IMR-90 (cell line): Measurements from ENCODE around the gene ITFG2. TPM values are rescaled to one million over a fixed set of nuclear protein-coding genes. Genes with fewer than 3 reads are reported as not detected.

Source experiments
- ATAC-seq: fragments of 200-7000 bp; cut with Tn5 transposase; 2 replicates; pipeline ENCODE4 v1.9.1; 2020; ENCODE audit warnings: low read depth, mild to moderate bottlenecking, moderate library complexity
- BruUV-seq: library from RNA; stranded (reverse); fragments of 400-500 nt; replicated peaks from 2 replicates; lab custom pipeline; 2021; lab: Mats Ljungman, UMichigan
- CTCF ChIA-PET: fragments of 300-600 bp; formaldehyde crosslinking; extraction: SDS; loops from one replicate; lab custom pipeline; 2021; ENCODE audit warnings: antibody characterized with exemption; lab: Yijun Ruan, JAX
- POLR2A ChIA-PET: fragments of 300-600 bp; sonication (Branson Sonifier 250); formaldehyde crosslinking; loops from one replicate; lab custom pipeline; 2022; ENCODE audit warnings: antibody characterized with exemption; ENCODE audit not compliant: unreplicated experiment; lab: Charles Lee
- DNase-seq: peaks from one replicate; pipeline ENCODE4 v3.0.0; 2013
- H2AFZ ChIP-seq: replicated peaks from 2 replicates; pipeline ENCODE3; 2013; ENCODE audit warnings: low read length, mild to moderate bottlenecking; ENCODE audit not compliant: poor library complexity
- H2AK5ac ChIP-seq: 2 replicates; pipeline ENCODE4 v1.6.1; 2013; ENCODE audit warnings: low read depth, low read length, inconsistent platforms
- H2AK9ac ChIP-seq: replicated peaks from 2 replicates; pipeline ENCODE3; 2013; ENCODE audit warnings: mild to moderate bottlenecking, low read depth, low read length, moderate library complexity; ENCODE audit not compliant: poor library complexity
- H2BK120ac ChIP-seq: 2 replicates; pipeline ENCODE4 v1.6.1; 2013; ENCODE audit warnings: low read depth, low read length, inconsistent platforms
- H2BK15ac ChIP-seq: 3 replicates; pipeline ENCODE4 v1.6.1; 2013; ENCODE audit warnings: low read depth, low read length, inconsistent platforms
- H2BK20ac ChIP-seq: 2 replicates; pipeline ENCODE4 v1.6.1; 2013; ENCODE audit warnings: low read depth, mild to moderate bottlenecking, inconsistent platforms, low read length, moderate library complexity
- H2BK5ac ChIP-seq: 2 replicates; pipeline ENCODE4 v1.6.1; 2013; ENCODE audit warnings: mild to moderate bottlenecking, low read depth, low read length, inconsistent platforms; ENCODE audit not compliant: poor library complexity, severe bottlenecking
- H3K14ac ChIP-seq: replicated peaks from 2 replicates; pipeline ENCODE4 v1.6.1; 2013; ENCODE audit warnings: low read depth, low read length, inconsistent platforms
- H3K18ac ChIP-seq: 2 replicates; pipeline ENCODE4 v1.6.1; 2013; ENCODE audit warnings: low read depth, low read length, control low read depth
- H3K23ac ChIP-seq: 2 replicates; pipeline ENCODE4 v1.6.1; 2013; ENCODE audit warnings: low read depth, low read length, inconsistent platforms
- H3K27ac ChIP-seq: 2 replicates; pipeline ENCODE4 v1.5.1; 2013; ENCODE audit warnings: mild to moderate bottlenecking, control low read depth, low read length; ENCODE audit not compliant: insufficient read depth
- H3K27me3 ChIP-seq: 2 replicates; pipeline ENCODE4 v1.6.1; 2013; ENCODE audit warnings: low read length; ENCODE audit not compliant: control insufficient read depth, insufficient read depth
- H3K36me3 ChIP-seq: 2 replicates; pipeline ENCODE4 v1.6.1; 2013; ENCODE audit warnings: low read length, mixed read lengths; ENCODE audit not compliant: control insufficient read depth, insufficient read depth
- H3K4ac ChIP-seq: 2 replicates; pipeline ENCODE4 v1.6.1; 2013; ENCODE audit warnings: low read depth, low read length, inconsistent platforms
- H3K4me1 ChIP-seq: 2 replicates; pipeline ENCODE4 v1.6.1; 2013; ENCODE audit warnings: low read length, mixed read lengths; ENCODE audit not compliant: control insufficient read depth, insufficient read depth
- H3K4me2 ChIP-seq: 2 replicates; pipeline ENCODE4 v1.6.1; 2013; ENCODE audit warnings: low read depth, mild to moderate bottlenecking, control low read depth, low read length, moderate library complexity
- H3K4me3 ChIP-seq: 2 replicates; pipeline ENCODE4 v1.5.1; 2013; ENCODE audit warnings: low read depth, mild to moderate bottlenecking, control low read depth, low read length, moderate library complexity; ENCODE audit not compliant: insufficient read depth
- H3K56ac ChIP-seq: 2 replicates; pipeline ENCODE4 v1.6.1; 2013; ENCODE audit warnings: low read length, inconsistent platforms; ENCODE audit not compliant: insufficient read depth; ENCODE audit errors: extremely low read depth
- H3K79me1 ChIP-seq, 2 experiments: 2 replicates each; pipeline ENCODE4 v1.6.1; 2013; ENCODE audit warnings: low read length in 2 of 2, inconsistent platforms in 1 of 2, low read depth in 1 of 2
- H3K9ac ChIP-seq: 2 replicates; pipeline ENCODE4 v1.6.1; 2013; ENCODE audit warnings: low read depth, low read length, control low read depth
- H3K9me1 ChIP-seq: 2 replicates; pipeline ENCODE4 v1.6.1; 2013; ENCODE audit warnings: low read length, inconsistent platforms; ENCODE audit not compliant: insufficient read depth
- H3K9me3 ChIP-seq: 2 replicates; pipeline ENCODE4 v1.6.1; 2013; ENCODE audit warnings: low read length; ENCODE audit not compliant: control insufficient read depth, insufficient read depth
- H4K20me1 ChIP-seq: 2 replicates; pipeline ENCODE4 v1.6.1; 2013; ENCODE audit warnings: low read length, inconsistent platforms; ENCODE audit not compliant: insufficient read depth
- H4K5ac ChIP-seq: 2 replicates; pipeline ENCODE4 v1.6.1; 2013; ENCODE audit warnings: mild to moderate bottlenecking, low read depth, low read length, control low read depth
- H4K8ac ChIP-seq, 2 experiments: 2 replicates each; pipeline ENCODE4 v1.6.1; 2013; ENCODE audit warnings: low read depth in 2 of 2, low read length in 2 of 2, control low read depth in 1 of 2, inconsistent platforms in 1 of 2
- H4K91ac ChIP-seq: 2 replicates; pipeline ENCODE4 v1.6.1; 2013; ENCODE audit warnings: low read depth, low read length, inconsistent platforms; ENCODE audit not compliant: insufficient read depth
- FOS ChIP-seq: fragments of 150-350 bp; IDR thresholded peaks from 2 replicates; pipeline ENCODE4 v1.6.1; 2016; ENCODE audit warnings: low read depth, low read length
- MXI1 ChIP-seq: IDR thresholded peaks from 2 replicates; pipeline ENCODE4 v1.6.1; 2012; ENCODE audit warnings: low read depth, mild to moderate bottlenecking, low read length, moderate library complexity, borderline replicate concordance
- RFX5 ChIP-seq: IDR thresholded peaks from 2 replicates; pipeline ENCODE4 v1.8.0; 2012; ENCODE audit warnings: low read depth, mild to moderate bottlenecking, low read length, moderate library complexity
- WGBS, 2 experiments: methylation state at CpG; one replicate each; pipeline versions ENCODE4 v1.1.5 to v1.1.7; 2013; ENCODE audit warnings: missing lambda C conversion rate in 2 of 2; ENCODE audit not compliant: insufficient read length in 1 of 2; ENCODE audit errors: extremely low coverage in 2 of 2; 5-methylcytosine and 5-hydroxymethylcytosine counted together
- dilution Hi-C: fragments of 300-500 bp; cut with HindIII; formaldehyde crosslinking; loops from one replicate; pipeline ENCODE4 v1.14.3; 2018; ENCODE audit warnings: low sequenced_read_pairs; ENCODE audit not compliant: unreplicated experiment
- in situ Hi-C: fragments of 300-500 bp; cut with MboI; formaldehyde crosslinking; loops from 3 replicates; pipeline ENCODE4 v1.14.3; 2019; ENCODE audit warnings: low sequenced_read_pairs, inconsistent platforms, mixed read lengths
- intact Hi-C: fragments of 100-400 bp; cut with micrococcal nuclease; formaldehyde crosslinking; loops from 2 replicates; pipeline ENCODE4 v1.10.0; 2022
- polyA plus RNA-seq, 3 experiments: library from polyadenylated mRNA; depleted of rRNA; stranded (reverse); fragments of >200 nt; gene quantifications; 2 replicates each; pipeline ENCODE4 v1.2.3, GENCODE V29; 2012; ENCODE audit warnings: low replicate concordance in 1 of 3
- total RNA-seq: library from RNA; depleted of rRNA; stranded (reverse); fragments of >200 nt; gene quantifications from 2 replicates; pipeline ENCODE4 v1.2.3, GENCODE V29; 2012
- TF ChIP-seq, protein P1 (sequence below): conservative IDR thresholded peaks from 2 replicates; pipeline ENCODE4 v1.5.1; 2012; ENCODE audit warnings: mild to moderate bottlenecking, low read depth, low read length, improper control_type of control experiment
- TF ChIP-seq, protein P2 (sequence below): fragments of 150-350 bp; IDR thresholded peaks from 2 replicates; pipeline ENCODE4 v1.6.1; 2016; ENCODE audit warnings: low read depth, mild to moderate bottlenecking, low read length, moderate library complexity, borderline replicate concordance

ITFG2 gene
- total and polyA plus RNA-seq, 2 of the 4 experiments (the other 2 are of a cell fraction) = 20.3 to 25.5 TPM

- POLR2A ChIA-PET = no interaction called here
These were observed 12.7 kb downstream of the ITFG2 start for GRCh38 chr12:2825132-2825531.

More at GRCh38 chr12:2825132-2825531, 12.7 kb downstream of the ITFG2 start:
- Histone ChIP-seq H3K4ac (no peak overlapping the region), H3K18ac (no peak overlapping the region), H3K36me3 (peaks cover 67% of the 10 kb centered on the region), H2AK5ac (no peak overlapping the region), H4K8ac (no peak overlapping the region), H3K14ac (no peak overlapping the region), H3K27me3 (no peaks in the 10 kb centered on the region), H3K79me1 (no peaks in the 10 kb centered on the region), H3K4me1 (no peaks in the 10 kb centered on the region), H3K27ac (no peak overlapping the region), H2AFZ (no peak overlapping the region), H4K91ac (no peak overlapping the region), H2BK15ac (no peak overlapping the region), H3K23ac (no peak overlapping the region), H3K9ac (no peak overlapping the region), H3K9me3 (no peaks in the 10 kb centered on the region), H4K5ac (no peak overlapping the region), H2BK120ac (no peak overlapping the region), H3K4me2 (no peak overlapping the region), H3K56ac (no peak overlapping the region), H4K20me1 (no peaks in the 10 kb centered on the region), H2BK5ac (no peak overlapping the region), H2AK9ac (no peak overlapping the region), H3K9me1 (no peaks in the 10 kb centered on the region), H2BK20ac (no peak overlapping the region), H3K4me3 (no peak overlapping the region)
- WGBS, 2 experiments = 78% methylated on average over 2 of the region's 4 CpGs; no CpG with 5 or more reads in 1 of the 2 experiments
- ATAC-seq (no peak), DNase-seq (no peak)
- CTCF ChIA-PET = interaction anchor here (1.0 kb wide), 1 partner anchor 8 kb away, joined by 3 read pairs; no protein-coding TSS in a partner anchor
- BruUV-seq = no TSS peak
- TF ChIP-seq, protein P1, sequence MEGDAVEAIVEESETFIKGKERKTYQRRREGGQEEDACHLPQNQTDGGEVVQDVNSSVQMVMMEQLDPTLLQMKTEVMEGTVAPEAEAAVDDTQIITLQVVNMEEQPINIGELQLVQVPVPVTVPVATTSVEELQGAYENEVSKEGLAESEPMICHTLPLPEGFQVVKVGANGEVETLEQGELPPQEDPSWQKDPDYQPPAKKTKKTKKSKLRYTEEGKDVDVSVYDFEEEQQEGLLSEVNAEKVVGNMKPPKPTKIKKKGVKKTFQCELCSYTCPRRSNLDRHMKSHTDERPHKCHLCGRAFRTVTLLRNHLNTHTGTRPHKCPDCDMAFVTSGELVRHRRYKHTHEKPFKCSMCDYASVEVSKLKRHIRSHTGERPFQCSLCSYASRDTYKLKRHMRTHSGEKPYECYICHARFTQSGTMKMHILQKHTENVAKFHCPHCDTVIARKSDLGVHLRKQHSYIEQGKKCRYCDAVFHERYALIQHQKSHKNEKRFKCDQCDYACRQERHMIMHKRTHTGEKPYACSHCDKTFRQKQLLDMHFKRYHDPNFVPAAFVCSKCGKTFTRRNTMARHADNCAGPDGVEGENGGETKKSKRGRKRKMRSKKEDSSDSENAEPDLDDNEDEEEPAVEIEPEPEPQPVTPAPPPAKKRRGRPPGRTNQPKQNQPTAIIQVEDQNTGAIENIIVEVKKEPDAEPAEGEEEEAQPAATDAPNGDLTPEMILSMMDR = no peak
- no peak for TF ChIP-seq FOS
- TF ChIP-seq, protein P2, sequence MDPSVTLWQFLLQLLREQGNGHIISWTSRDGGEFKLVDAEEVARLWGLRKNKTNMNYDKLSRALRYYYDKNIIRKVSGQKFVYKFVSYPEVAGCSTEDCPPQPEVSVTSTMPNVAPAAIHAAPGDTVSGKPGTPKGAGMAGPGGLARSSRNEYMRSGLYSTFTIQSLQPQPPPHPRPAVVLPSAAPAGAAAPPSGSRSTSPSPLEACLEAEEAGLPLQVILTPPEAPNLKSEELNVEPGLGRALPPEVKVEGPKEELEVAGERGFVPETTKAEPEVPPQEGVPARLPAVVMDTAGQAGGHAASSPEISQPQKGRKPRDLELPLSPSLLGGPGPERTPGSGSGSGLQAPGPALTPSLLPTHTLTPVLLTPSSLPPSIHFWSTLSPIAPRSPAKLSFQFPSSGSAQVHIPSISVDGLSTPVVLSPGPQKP = no peak
- no peak for TF ChIP-seq RFX5
- no peak for TF ChIP-seq MXI1
- intact Hi-C loops = no loop called here
- in situ Hi-C loops = no loop called here
- dilution Hi-C loops = no loop called here
